ENCODE data around the gene RPL4.

Gene RPL4

DNA sequence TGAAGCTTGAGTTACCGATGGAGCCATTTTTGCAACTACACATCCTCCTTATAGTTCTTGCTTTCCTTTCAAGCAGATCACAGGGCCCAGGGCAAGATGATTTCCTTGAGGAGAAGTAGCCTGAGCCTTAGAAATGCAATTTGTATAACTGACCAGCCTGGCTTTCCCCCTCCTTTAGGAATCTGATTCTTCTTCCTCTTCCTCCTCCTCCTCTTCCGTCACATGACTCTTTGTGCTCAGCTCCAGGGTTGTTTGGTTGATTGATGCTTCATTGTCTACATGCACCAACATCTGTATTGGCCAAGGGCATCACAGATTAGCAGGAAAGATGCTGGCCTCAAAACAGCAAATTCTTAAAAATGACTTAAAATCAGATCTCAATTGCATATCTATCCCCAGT lies 10.4 kb downstream of the RPL4 start:
- H3K4me3 ChIP-seq (replicated peaks; ENCODE audit: insufficient read depth, low read length), result no peak overlapping the region
- no peaks in the 10 kb centered on the region for H3K27me3 ChIP-seq (ENCODE audit: insufficient read depth, poor library complexity, severe bottlenecking)
- H3K27ac ChIP-seq (replicated peaks), result no peak overlapping the region
- TF ChIP-seq SPI1 (IDR thresholded peaks at IDR 0.05; ENCODE audit: borderline replicate concordance, low read depth), result no peak
- no peak for TF ChIP-seq GABPA (IDR thresholded peaks at IDR 0.05; ENCODE audit: low read depth)
- TF ChIP-seq, protein P1, sequence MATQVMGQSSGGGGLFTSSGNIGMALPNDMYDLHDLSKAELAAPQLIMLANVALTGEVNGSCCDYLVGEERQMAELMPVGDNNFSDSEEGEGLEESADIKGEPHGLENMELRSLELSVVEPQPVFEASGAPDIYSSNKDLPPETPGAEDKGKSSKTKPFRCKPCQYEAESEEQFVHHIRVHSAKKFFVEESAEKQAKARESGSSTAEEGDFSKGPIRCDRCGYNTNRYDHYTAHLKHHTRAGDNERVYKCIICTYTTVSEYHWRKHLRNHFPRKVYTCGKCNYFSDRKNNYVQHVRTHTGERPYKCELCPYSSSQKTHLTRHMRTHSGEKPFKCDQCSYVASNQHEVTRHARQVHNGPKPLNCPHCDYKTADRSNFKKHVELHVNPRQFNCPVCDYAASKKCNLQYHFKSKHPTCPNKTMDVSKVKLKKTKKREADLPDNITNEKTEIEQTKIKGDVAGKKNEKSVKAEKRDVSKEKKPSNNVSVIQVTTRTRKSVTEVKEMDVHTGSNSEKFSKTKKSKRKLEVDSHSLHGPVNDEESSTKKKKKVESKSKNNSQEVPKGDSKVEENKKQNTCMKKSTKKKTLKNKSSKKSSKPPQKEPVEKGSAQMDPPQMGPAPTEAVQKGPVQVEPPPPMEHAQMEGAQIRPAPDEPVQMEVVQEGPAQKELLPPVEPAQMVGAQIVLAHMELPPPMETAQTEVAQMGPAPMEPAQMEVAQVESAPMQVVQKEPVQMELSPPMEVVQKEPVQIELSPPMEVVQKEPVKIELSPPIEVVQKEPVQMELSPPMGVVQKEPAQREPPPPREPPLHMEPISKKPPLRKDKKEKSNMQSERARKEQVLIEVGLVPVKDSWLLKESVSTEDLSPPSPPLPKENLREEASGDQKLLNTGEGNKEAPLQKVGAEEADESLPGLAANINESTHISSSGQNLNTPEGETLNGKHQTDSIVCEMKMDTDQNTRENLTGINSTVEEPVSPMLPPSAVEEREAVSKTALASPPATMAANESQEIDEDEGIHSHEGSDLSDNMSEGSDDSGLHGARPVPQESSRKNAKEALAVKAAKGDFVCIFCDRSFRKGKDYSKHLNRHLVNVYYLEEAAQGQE (IDR thresholded peaks at IDR 0.05; ENCODE audit: insufficient replicate concordance, low read depth), result no peak
- TF ChIP-seq, protein P2, sequence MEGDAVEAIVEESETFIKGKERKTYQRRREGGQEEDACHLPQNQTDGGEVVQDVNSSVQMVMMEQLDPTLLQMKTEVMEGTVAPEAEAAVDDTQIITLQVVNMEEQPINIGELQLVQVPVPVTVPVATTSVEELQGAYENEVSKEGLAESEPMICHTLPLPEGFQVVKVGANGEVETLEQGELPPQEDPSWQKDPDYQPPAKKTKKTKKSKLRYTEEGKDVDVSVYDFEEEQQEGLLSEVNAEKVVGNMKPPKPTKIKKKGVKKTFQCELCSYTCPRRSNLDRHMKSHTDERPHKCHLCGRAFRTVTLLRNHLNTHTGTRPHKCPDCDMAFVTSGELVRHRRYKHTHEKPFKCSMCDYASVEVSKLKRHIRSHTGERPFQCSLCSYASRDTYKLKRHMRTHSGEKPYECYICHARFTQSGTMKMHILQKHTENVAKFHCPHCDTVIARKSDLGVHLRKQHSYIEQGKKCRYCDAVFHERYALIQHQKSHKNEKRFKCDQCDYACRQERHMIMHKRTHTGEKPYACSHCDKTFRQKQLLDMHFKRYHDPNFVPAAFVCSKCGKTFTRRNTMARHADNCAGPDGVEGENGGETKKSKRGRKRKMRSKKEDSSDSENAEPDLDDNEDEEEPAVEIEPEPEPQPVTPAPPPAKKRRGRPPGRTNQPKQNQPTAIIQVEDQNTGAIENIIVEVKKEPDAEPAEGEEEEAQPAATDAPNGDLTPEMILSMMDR (IDR thresholded peaks at IDR 0.05; ENCODE audit: insufficient read depth, low read length), result no peak
- TF ChIP-seq POLR2AphosphoS5 (IDR thresholded peaks at IDR 0.05; ENCODE audit: low read depth), result no peak
- DNase-seq (ENCODE audit: low read depth in 1 of 2, low spot score in 1 of 2), result peak in 1 of 2 experiments; percentile 17

DNA sequence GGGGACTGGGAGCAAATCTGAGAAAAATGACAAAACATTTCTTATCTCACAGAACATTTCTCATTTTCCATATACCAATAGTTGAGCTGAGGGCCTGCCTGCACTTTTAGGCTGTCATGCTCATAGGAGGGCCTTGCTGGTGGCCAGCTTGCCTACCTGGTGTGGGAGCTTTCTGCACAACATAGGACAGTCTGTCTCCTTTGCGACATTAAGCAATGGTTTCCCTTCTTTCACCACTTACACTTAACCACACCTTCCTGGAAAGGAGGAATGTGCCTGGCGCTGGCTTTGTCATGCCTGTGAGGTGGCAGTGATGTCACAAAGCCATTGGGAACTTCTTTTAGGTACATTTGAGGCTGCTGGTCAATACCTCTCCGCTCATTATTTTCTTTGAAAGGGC lies 12.8 kb downstream of the RPL4 start:
- no peaks in the 10 kb centered on the region for H3K27me3 ChIP-seq (ENCODE audit: insufficient read depth, poor library complexity, severe bottlenecking)
- no peak for DNase-seq (ENCODE audit: low read depth in 1 of 2, low spot score in 1 of 2)
- no peak overlapping the region for H3K27ac ChIP-seq (replicated peaks)
- no peak overlapping the region for H3K4me3 ChIP-seq (replicated peaks; ENCODE audit: insufficient read depth, low read length)
- TF ChIP-seq POLR2AphosphoS5 (IDR thresholded peaks at IDR 0.05; ENCODE audit: low read depth), result peak; percentile 33; the same call in 1 of the 2 replicates
- TF ChIP-seq GABPA (IDR thresholded peaks at IDR 0.05; ENCODE audit: low read depth), result no peak

DNA sequence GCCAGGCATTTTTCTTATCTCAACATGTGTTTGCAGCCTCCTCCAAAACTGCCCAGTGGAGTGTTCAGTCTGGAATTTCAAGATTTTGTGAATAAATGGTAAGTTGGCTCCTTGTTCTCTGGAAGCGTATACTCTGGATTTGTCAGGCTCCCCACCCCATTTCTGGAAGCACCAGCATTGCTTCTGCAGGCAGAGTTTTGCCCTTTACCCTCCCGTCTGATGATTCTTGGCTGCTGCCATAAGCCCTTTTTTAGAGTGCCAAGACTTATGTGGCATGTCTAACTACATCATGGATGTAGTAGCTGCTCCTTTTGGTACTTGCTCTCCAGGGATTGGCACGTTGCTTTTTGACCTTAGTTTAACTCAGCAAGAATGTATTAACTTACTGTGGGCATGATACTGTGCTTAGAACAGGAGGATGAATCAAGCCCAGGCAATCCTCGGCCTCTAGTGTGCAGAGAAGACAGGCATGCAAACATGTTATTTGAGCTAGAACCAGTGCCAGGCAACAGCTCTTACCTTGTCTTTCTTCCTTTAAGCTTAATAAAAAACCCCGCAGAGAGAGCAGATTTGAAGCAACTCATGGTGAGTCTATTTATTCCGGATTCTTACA lies 15.4 kb downstream of the RPL4 start:
- no peaks in the 10 kb centered on the region for H3K27me3 ChIP-seq (ENCODE audit: insufficient read depth, poor library complexity, severe bottlenecking)
- no peak for DNase-seq (ENCODE audit: low read depth in 1 of 2, low spot score in 1 of 2)

DNA sequence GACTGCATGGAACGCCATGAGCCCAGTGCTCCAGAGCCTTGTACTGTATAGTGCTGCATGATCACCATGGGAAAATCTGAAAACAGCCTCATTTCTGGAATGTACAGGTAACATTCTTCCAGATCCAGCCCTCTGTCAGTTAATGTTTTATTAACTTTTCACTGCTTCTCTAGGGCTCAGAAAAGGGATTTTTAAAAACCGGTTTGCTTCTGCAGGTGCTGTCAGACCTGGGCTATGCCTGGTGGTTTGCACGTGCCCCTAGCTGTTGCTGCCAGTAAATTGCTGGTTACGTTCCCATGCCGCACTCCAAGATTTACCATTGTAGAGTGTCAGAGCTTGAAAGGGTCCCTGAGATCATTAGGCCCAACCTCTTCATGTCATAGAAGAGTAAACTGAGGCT lies 16.1 kb downstream of the RPL4 start:
- no peaks in the 10 kb centered on the region for H3K27me3 ChIP-seq (ENCODE audit: insufficient read depth, poor library complexity, severe bottlenecking)
- DNase-seq (ENCODE audit: low read depth in 1 of 2, low spot score in 1 of 2), result no peak
- no peak overlapping the region for H3K4me3 ChIP-seq (replicated peaks; ENCODE audit: insufficient read depth, low read length)
- H3K27ac ChIP-seq (replicated peaks), result no peak overlapping the region
- TF ChIP-seq POLR2AphosphoS5 (IDR thresholded peaks at IDR 0.05; ENCODE audit: low read depth) (no peak), GABPA (IDR thresholded peaks at IDR 0.05; ENCODE audit: low read depth) (no peak), SPI1 (IDR thresholded peaks at IDR 0.05; ENCODE audit: borderline replicate concordance, low read depth) (no peak)
- TF ChIP-seq, protein P2 (IDR thresholded peaks at IDR 0.05; ENCODE audit: insufficient read depth, low read length), result no peak
- TF ChIP-seq, protein P1 (IDR thresholded peaks at IDR 0.05; ENCODE audit: insufficient replicate concordance, low read depth), result no peak

More for the DNA sequence above, 15.4 kb downstream of the RPL4 start:
- no peak for TF ChIP-seq GABPA (IDR thresholded peaks at IDR 0.05; ENCODE audit: low read depth)
- TF ChIP-seq, protein P1 (IDR thresholded peaks at IDR 0.05; ENCODE audit: insufficient replicate concordance, low read depth), result no peak
- TF ChIP-seq SPI1 (IDR thresholded peaks at IDR 0.05; ENCODE audit: borderline replicate concordance, low read depth), result no peak
- no peak for TF ChIP-seq POLR2AphosphoS5 (IDR thresholded peaks at IDR 0.05; ENCODE audit: low read depth)
- TF ChIP-seq, protein P2 (IDR thresholded peaks at IDR 0.05; ENCODE audit: insufficient read depth, low read length), result no peak
- H3K4me3 ChIP-seq (replicated peaks; ENCODE audit: insufficient read depth, low read length), result no peak overlapping the region
- H3K27ac ChIP-seq (replicated peaks), result no peak overlapping the region
